SK-N-MC (cell line): ENCODE data around the gene THRA.

Experiments used
- EZH2 ChIP-seq: fragments of 200-600 bp; sonication (generic); IDR thresholded peaks from one replicate; pipeline ENCODE4 v1.6.1; 2017; ENCODE audit warnings: antibody characterized with exemption
- FOXP2 ChIP-seq: optimal IDR thresholded peaks from 2 replicates; pipeline ENCODE3; 2011; ENCODE audit warnings: mild to moderate bottlenecking, moderate library complexity; ENCODE audit not compliant: insufficient read depth; ENCODE audit errors: extremely low read length, control extremely low read depth
- POLR2AphosphoS5 ChIP-seq: IDR thresholded peaks from 2 replicates; pipeline ENCODE4 v1.6.1; 2012; ENCODE audit warnings: mild to moderate bottlenecking, low read depth, low read length, borderline replicate concordance

- TF ChIP-seq EZH2 (no peak), POLR2AphosphoS5 (no peak), FOXP2 (no peak)
Measured at GRCh38 chr17:40035162-40035559, 27.6 kb upstream of the THRA start.
